ENCODE measurements around the gene XBP1.

GRCh38 chr22:28772633-28773460, 27.5 kb downstream of the XBP1 start, which contains the start of gene CCDC117:
- TF ChIP-seq POLR2A (IDR thresholded peaks at IDR 0.05) = peak; percentile 32
- TF ChIP-seq CTCF (IDR thresholded peaks at IDR 0.05) = peak in 1 of 3 donors; percentile 23
- peak; percentile 79 to 89 (median 85) for TF ChIP-seq POLR2AphosphoS5 (IDR thresholded peaks at IDR 0.05)
